ENCODE results near the gene MMS22L.

MMS22L gene

DNA sequence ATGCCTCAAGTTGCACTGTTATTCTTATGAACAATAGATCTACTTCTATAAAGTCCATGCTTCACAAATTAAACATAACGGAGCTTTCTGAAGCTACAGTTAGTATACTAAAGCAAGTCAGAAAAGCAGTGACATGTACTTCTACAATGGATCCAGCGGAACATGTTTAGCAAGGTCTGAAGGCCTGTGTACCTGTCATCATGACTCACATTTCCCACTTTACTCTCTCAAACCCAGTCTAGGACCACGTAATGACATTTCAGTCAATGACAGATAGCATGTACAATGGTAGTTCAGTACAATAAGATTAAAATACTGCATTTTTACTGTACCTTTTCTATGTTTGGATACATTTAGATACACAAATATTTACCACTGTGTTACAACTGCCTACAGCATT, 132.1 kb downstream of the MMS22L start:
- Histone ChIP-seq H3K9me3 (ENCODE audit: control insufficient read depth, low read length) (no peaks in the 10 kb centered on the region), H3K4me3 (ENCODE audit: extremely low read depth, insufficient read depth, low read length, poor library complexity, severe bottlenecking) (no peak overlapping the region), H3K27ac (ENCODE audit: low read depth, low read length, severe bottlenecking) (no peak overlapping the region), H3K36me3 (ENCODE audit: control insufficient read depth, insufficient read depth, low read length) (peaks cover 10% of the 10 kb centered on the region), H3K4me1 (ENCODE audit: control insufficient read depth, insufficient read depth, low read length, poor library complexity, severe bottlenecking) (no peaks in the 10 kb centered on the region)
- WGBS, 2 experiments (ENCODE audit: insufficient coverage in 2 of 2), result 100% methylated on average over 2 of the region's 3 CpGs; no CpG with 5 or more reads in 1 of the 2 experiments

- Histone ChIP-seq H3K36me3 (ENCODE audit: control insufficient read depth, insufficient read depth, low read length) (peaks cover 10% of the 10 kb centered on the region), H3K27ac (ENCODE audit: low read depth, low read length, severe bottlenecking) (no peak overlapping the region), H3K4me1 (ENCODE audit: control insufficient read depth, insufficient read depth, low read length, poor library complexity, severe bottlenecking) (no peaks in the 10 kb centered on the region), H3K4me3 (ENCODE audit: extremely low read depth, insufficient read depth, low read length, poor library complexity, severe bottlenecking) (no peak overlapping the region), H3K9me3 (ENCODE audit: control insufficient read depth, low read length) (no peaks in the 10 kb centered on the region)
- WGBS, 2 experiments (ENCODE audit: insufficient coverage in 2 of 2), result no CpG with 5 or more reads among the region's 1 CpG
These were observed 135.6 kb downstream of the MMS22L start for GRCh38 chr6:97147421-97147820.

GRCh38 chr6:97145691-97146090, 137.3 kb downstream of the MMS22L start:
- H3K4me3 ChIP-seq (ENCODE audit: extremely low read depth, insufficient read depth, low read length, poor library complexity, severe bottlenecking), result no peak overlapping the region
- H3K36me3 ChIP-seq (ENCODE audit: control insufficient read depth, insufficient read depth, low read length), result peaks cover 5% of the 10 kb centered on the region
- 100% methylated on average over 1 of the region's 1 CpG; no CpG with 5 or more reads in 1 of the 2 experiments for WGBS, 2 experiments (ENCODE audit: insufficient coverage in 2 of 2)
- no peak overlapping the region for H3K27ac ChIP-seq (ENCODE audit: low read depth, low read length, severe bottlenecking)
- H3K9me3 ChIP-seq (ENCODE audit: control insufficient read depth, low read length), result no peaks in the 10 kb centered on the region
- no peaks in the 10 kb centered on the region for H3K4me1 ChIP-seq (ENCODE audit: control insufficient read depth, insufficient read depth, low read length, poor library complexity, severe bottlenecking)

DNA sequence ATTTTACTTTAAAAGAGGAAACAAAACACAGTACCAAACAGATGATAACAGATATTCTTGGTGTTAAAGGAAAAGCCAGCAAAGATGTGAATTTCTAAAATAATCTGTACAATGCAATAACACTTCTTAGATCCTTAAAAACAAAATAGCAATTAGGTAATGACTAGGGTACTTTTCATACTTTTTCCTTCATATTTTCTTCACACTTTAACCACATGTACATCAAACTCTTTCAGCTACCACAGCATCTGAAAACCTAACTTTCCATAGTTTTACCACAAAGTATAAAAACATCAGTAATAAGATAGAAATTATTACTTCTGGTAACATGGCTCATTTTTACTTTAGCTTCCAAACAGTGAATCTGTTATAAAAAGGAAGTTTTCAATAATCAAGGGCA, 141.3 kb downstream of the MMS22L start:
- H3K27ac ChIP-seq (ENCODE audit: low read depth, low read length, severe bottlenecking), result no peak overlapping the region
- no peaks in the 10 kb centered on the region for H3K36me3 ChIP-seq (ENCODE audit: control insufficient read depth, insufficient read depth, low read length)
- no peaks in the 10 kb centered on the region for H3K4me1 ChIP-seq (ENCODE audit: control insufficient read depth, insufficient read depth, low read length, poor library complexity, severe bottlenecking)
- H3K9me3 ChIP-seq (ENCODE audit: control insufficient read depth, low read length), result no peaks in the 10 kb centered on the region
- no peak overlapping the region for H3K4me3 ChIP-seq (ENCODE audit: extremely low read depth, insufficient read depth, low read length, poor library complexity, severe bottlenecking)

DNA sequence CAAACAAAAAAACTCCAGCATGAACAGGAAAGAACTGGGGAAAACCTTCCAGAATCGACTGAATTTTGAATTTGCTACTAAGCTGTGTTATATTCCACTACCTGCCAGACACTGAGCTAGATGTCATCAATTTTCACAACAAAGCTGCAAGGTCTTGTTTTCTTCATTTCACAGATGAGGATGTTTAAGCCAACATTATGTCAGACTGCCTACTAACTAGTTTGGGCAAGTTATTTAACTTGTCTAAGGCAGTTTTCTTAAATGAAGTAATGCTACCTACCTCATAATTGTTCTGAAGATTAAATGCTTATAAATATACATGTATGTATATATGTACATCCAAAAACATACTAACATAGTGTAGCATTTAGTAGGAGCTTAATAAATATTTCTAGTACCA, 144.4 kb downstream of the MMS22L start:
- Histone ChIP-seq H3K9me3 (ENCODE audit: control insufficient read depth, low read length) (no peaks in the 10 kb centered on the region), H3K27ac (ENCODE audit: low read depth, low read length, severe bottlenecking) (no peak overlapping the region), H3K4me3 (ENCODE audit: extremely low read depth, insufficient read depth, low read length, poor library complexity, severe bottlenecking) (no peak overlapping the region), H3K4me1 (ENCODE audit: control insufficient read depth, insufficient read depth, low read length, poor library complexity, severe bottlenecking) (no peaks in the 10 kb centered on the region), H3K36me3 (ENCODE audit: control insufficient read depth, insufficient read depth, low read length) (no peaks in the 10 kb centered on the region)
- WGBS, 2 experiments (ENCODE audit: insufficient coverage in 2 of 2), result 75 to 88% methylated on average over 1 of the region's 1 CpG

DNA sequence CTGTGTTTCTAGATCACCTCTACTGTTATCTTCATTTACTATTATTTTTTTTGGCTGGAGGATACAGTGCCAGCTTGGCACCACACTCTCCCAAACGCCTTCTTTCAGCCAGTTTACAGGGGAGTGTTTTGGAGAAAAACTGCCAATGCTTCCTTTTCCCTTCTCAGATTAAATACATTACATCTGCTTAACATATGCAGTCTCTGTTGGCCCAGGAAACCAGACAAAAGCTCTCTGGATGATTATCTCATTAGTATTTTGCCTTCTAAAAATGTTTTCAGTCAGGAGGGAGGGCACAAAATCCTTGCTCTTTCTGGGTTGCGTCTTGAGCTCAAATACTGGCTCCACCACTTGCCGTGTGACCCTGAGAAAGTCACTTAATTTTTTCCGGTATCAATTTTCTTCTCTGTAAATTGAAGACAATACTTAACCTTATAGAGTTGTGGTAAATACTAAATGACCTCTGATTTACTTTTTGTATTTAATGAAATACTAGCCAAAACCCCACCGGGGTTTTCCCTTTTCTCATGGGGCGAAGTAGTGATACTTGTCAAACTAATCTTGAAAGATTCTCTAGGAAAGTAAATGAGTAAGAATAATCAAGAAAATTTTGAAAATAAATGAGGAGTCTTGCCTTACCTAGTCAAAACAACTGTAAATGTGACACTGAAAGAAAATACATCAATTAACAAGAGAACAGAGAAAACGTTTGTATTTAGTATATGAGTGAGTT, 146.2 kb downstream of the MMS22L start:
- 93% methylated on average over 2 of the region's 7 CpGs; no CpG with 5 or more reads in 1 of the 2 experiments for WGBS, 2 experiments (ENCODE audit: insufficient coverage in 2 of 2)
- no peak overlapping the region for H3K27ac ChIP-seq (ENCODE audit: low read depth, low read length, severe bottlenecking)
- no peaks in the 10 kb centered on the region for H3K36me3 ChIP-seq (ENCODE audit: control insufficient read depth, insufficient read depth, low read length)

GRCh38 chr6:97133067-97133466, 149.9 kb downstream of the MMS22L start:
- Histone ChIP-seq H3K36me3 (ENCODE audit: control insufficient read depth, insufficient read depth, low read length) (no peaks in the 10 kb centered on the region), H3K27ac (ENCODE audit: low read depth, low read length, severe bottlenecking) (no peak overlapping the region), H3K4me1 (ENCODE audit: control insufficient read depth, insufficient read depth, low read length, poor library complexity, severe bottlenecking) (no peaks in the 10 kb centered on the region), H3K9me3 (ENCODE audit: control insufficient read depth, low read length) (no peaks in the 10 kb centered on the region), H3K4me3 (ENCODE audit: extremely low read depth, insufficient read depth, low read length, poor library complexity, severe bottlenecking) (no peak overlapping the region)
- WGBS, 2 experiments (ENCODE audit: insufficient coverage in 2 of 2), result no CpG with 5 or more reads among the region's 1 CpG

More for the DNA sequence above, 146.2 kb downstream of the MMS22L start:
- Histone ChIP-seq H3K4me3 (ENCODE audit: extremely low read depth, insufficient read depth, low read length, poor library complexity, severe bottlenecking) (no peak overlapping the region), H3K4me1 (ENCODE audit: control insufficient read depth, insufficient read depth, low read length, poor library complexity, severe bottlenecking) (no peaks in the 10 kb centered on the region), H3K9me3 (ENCODE audit: control insufficient read depth, low read length) (no peaks in the 10 kb centered on the region)

- Histone ChIP-seq H3K9me3 (ENCODE audit: control insufficient read depth, low read length) (no peaks in the 10 kb centered on the region), H3K4me1 (ENCODE audit: control insufficient read depth, insufficient read depth, low read length, poor library complexity, severe bottlenecking) (no peaks in the 10 kb centered on the region), H3K4me3 (ENCODE audit: extremely low read depth, insufficient read depth, low read length, poor library complexity, severe bottlenecking) (no peak overlapping the region), H3K36me3 (ENCODE audit: control insufficient read depth, insufficient read depth, low read length) (no peaks in the 10 kb centered on the region), H3K27ac (ENCODE audit: low read depth, low read length, severe bottlenecking) (no peak overlapping the region)
- WGBS, 2 experiments (ENCODE audit: insufficient coverage in 2 of 2), result no CpG with 5 or more reads among the region's 2 CpGs
These were observed 153.9 kb downstream of the MMS22L start for GRCh38 chr6:97129106-97129505.

- 83 to 88% methylated on average over 2 to 4 of the region's 4 CpGs for WGBS, 2 experiments (ENCODE audit: insufficient coverage in 2 of 2)
- Histone ChIP-seq H3K4me1 (ENCODE audit: control insufficient read depth, insufficient read depth, low read length, poor library complexity, severe bottlenecking) (no peaks in the 10 kb centered on the region), H3K27ac (ENCODE audit: low read depth, low read length, severe bottlenecking) (no peak overlapping the region), H3K4me3 (ENCODE audit: extremely low read depth, insufficient read depth, low read length, poor library complexity, severe bottlenecking) (no peak overlapping the region), H3K9me3 (ENCODE audit: control insufficient read depth, low read length) (no peaks in the 10 kb centered on the region), H3K36me3 (ENCODE audit: control insufficient read depth, insufficient read depth, low read length) (no peaks in the 10 kb centered on the region)
These were observed 154.5 kb downstream of the MMS22L start for GRCh38 chr6:97128507-97128906.

DNA sequence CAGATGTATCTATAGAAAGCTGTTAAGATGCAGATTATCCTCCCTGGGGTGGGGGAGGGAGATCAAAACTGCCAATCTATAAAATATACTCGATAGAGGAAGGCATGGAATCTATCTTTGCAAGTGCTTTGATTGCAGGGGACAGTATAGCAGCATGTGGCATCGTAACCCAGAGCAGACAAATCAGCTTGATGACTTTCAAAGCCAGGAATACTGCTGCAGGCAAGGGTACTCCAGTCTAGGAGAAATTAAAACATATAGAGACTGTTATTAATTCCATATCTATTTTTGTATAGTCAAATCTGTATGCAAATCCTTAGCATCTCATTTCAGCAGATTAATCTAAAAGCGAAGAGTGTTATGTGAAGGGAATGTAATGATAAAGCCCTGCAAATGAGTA, 159.4 kb downstream of the MMS22L start:
- Histone ChIP-seq H3K4me1 (ENCODE audit: control insufficient read depth, insufficient read depth, low read length, poor library complexity, severe bottlenecking) (no peaks in the 10 kb centered on the region), H3K9me3 (ENCODE audit: control insufficient read depth, low read length) (no peaks in the 10 kb centered on the region), H3K27ac (ENCODE audit: low read depth, low read length, severe bottlenecking) (no peak overlapping the region), H3K36me3 (ENCODE audit: control insufficient read depth, insufficient read depth, low read length) (no peaks in the 10 kb centered on the region), H3K4me3 (ENCODE audit: extremely low read depth, insufficient read depth, low read length, poor library complexity, severe bottlenecking) (no peak overlapping the region)
- 63 to 100% methylated on average over 2 of the region's 3 CpGs for WGBS, 2 experiments (ENCODE audit: insufficient coverage in 2 of 2)

DNA sequence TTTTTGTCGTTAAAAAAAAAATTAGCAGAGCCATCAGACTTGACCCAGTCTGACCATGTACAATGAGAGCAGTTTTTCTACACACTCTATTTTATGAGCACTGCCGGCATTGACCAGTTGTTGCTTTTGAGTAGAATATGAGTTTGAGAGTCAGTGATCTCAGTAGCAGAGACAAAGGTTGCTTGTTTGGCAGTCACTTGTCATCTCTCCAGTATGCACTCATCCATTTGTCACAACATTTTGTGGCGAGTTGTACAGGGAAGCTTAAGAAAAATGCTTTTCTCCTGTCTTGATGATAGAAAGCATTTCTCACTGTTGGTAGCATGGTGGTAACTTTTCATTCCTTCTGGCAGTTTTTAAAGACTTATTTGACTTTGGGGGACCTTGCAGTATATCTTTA, 159.9 kb downstream of the MMS22L start:
- H3K4me3 ChIP-seq (ENCODE audit: extremely low read depth, insufficient read depth, low read length, poor library complexity, severe bottlenecking), result no peak overlapping the region
- H3K27ac ChIP-seq (ENCODE audit: low read depth, low read length, severe bottlenecking), result no peak overlapping the region
- H3K36me3 ChIP-seq (ENCODE audit: control insufficient read depth, insufficient read depth, low read length), result no peaks in the 10 kb centered on the region
- 80 to 100% methylated on average over 1 of the region's 3 CpGs for WGBS, 2 experiments (ENCODE audit: insufficient coverage in 2 of 2)
- H3K4me1 ChIP-seq (ENCODE audit: control insufficient read depth, insufficient read depth, low read length, poor library complexity, severe bottlenecking), result no peaks in the 10 kb centered on the region
- no peaks in the 10 kb centered on the region for H3K9me3 ChIP-seq (ENCODE audit: control insufficient read depth, low read length)

All from mesodermal cell (in vitro differentiated cells).